ENCODE results near the gene AGAP1.

GRCh38 chr2:235449568-235449967, 44.3 kb upstream of the AGAP1 start:
- TF ChIP-seq POLR2A (IDR thresholded peaks at IDR 0.05): peak; percentile 26
- TF ChIP-seq CTCF (IDR thresholded peaks at IDR 0.05): no peak

Data from right lobe of liver (tissue), 4 donors.